NCI-H1105 (cell line): ENCODE data around the gene CSN3.

Source experiments
- DNase-seq: peaks from one replicate; lab custom pipeline; 2025; lab: John Stamatoyannopoulos, UW

Gene CSN3

DNA sequence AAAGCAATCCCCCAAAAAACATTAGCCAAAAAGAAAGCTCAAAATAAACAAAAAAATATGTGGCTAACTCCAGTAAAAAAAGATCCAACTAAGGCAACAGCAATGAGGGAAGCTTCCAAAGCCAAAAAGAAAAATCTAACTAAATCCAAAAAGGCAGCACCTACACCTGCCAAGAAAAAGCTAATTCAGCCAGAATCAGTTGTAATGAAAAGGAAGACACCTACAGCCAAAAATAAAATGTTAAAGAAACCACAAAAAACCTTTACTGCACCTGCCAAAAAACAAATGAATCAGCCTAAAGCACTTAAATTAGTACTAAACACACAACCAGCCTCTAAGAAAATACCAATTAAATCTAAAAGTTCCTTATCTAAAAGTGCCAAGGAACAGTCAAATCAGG is 55.2 kb downstream of the CSN3 start:
- no peak for DNase-seq

DNA sequence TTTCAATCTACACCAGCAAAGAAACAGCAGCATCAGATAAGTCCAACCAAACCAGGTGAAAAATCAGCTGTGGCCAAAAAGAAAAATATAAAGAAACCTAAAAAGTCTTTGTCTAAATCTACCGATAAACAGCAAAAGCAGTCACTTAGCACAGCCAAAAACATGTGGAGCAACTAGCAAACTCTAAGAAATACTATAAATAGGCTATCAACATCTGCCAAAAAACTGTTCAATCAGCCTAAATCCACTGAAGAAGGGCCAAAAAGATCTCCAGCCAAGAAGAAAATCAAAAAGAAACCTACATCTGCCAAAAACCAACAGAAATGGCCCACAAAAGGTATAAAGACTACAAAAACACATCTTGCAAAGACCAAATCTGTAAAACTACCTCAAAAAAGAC is 55.7 kb downstream of the CSN3 start:
- DNase-seq = no peak

DNA sequence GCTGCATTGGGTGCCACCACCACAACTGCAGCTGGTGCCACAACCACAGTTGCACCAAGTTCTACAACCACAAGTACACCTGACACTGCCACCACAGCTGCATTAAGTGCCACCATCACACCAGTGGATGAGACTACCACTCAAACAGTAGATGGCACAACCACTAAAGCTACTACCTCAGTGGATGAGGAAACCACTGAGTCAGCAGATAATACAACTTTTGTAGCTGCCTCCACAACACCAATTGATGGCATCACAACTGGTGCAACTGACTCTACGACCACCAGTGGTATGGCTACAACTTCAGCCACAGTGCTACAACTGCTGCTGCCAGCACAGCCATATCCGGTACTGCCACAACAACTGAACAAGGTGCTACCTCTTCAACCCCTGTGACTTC is 57.2 kb downstream of the CSN3 start:
- DNase-seq = no peak

DNA sequence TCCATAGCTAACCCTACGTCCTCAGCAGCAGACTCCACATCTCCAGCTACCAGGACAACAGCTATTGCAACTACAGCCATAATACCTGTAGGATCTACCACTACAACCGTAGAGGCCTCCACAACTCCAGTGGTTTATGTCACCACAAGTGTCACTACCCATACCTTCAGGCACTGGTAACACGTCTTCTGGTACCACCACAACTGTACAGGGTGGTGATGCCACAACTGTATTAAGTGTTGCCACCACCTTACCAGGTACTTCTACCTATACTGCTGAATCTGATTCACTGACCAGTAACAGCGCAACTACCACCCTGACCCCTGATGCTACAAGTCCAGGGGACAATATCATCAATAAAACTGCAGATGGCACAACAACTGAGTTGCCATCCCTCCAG is 57.8 kb downstream of the CSN3 start:
- no peak for DNase-seq
